Lung (tissue), 12 donors: ENCODE results near the gene CAMKMT. TPM values are rescaled to one million over a fixed set of nuclear protein-coding genes. Genes with fewer than 3 reads are reported as not detected.

Source experiments
- ATAC-seq: fragments of 200-7000 bp; cut with Tn5 transposase; one replicate; pipeline ENCODE4 v1.9.1; 2020; ENCODE audit warnings: moderate number of reproducible peaks; ENCODE audit not compliant: insufficient read depth, low FRiP score
- DNase-seq, 3 donors: peaks; one replicate each; pipeline ENCODE4 v3.0.0-alpha.2; 2013 to 2017
- H3K27ac ChIP-seq, 2 donors: one replicate each; pipeline ENCODE4 v1.5.1; 2013; ENCODE audit warnings: mild to moderate bottlenecking in 2 of 2, moderate library complexity in 2 of 2, control low read depth in 1 of 2, inconsistent platforms in 1 of 2, low read depth in 1 of 2, low read length in 1 of 2
- H3K27me3 ChIP-seq, 3 donors: one replicate each; pipeline ENCODE4 v1.5.1; 2013; ENCODE audit warnings: low read length in 2 of 3; ENCODE audit not compliant: control insufficient read depth in 3 of 3, insufficient read depth in 3 of 3
- H3K36me3 ChIP-seq, 4 donors: one replicate each; pipeline ENCODE4 v1.5.1; 2013; ENCODE audit warnings: low read length in 4 of 4, mild to moderate bottlenecking in 1 of 4, moderate library complexity in 1 of 4; ENCODE audit not compliant: control insufficient read depth in 4 of 4, insufficient read depth in 4 of 4
- H3K4me1 ChIP-seq, 5 donors: one replicate each; pipeline ENCODE4 v1.5.1; 2013; ENCODE audit warnings: low read length in 5 of 5, mild to moderate bottlenecking in 2 of 5, moderate library complexity in 1 of 5; ENCODE audit not compliant: control insufficient read depth in 5 of 5, insufficient read depth in 5 of 5
- H3K4me3 ChIP-seq: one replicate; pipeline ENCODE4 v1.5.1; 2013; ENCODE audit warnings: mild to moderate bottlenecking, control low read depth, moderate library complexity
- H3K9ac ChIP-seq, 2 donors: one replicate each; pipeline ENCODE4 v1.5.1; 2013; ENCODE audit warnings: low read length in 2 of 2, control low read depth in 1 of 2; ENCODE audit not compliant: insufficient read depth in 1 of 2
- H3K9me3 ChIP-seq, 4 donors: one replicate each; pipeline ENCODE4 v1.5.1; 2013; ENCODE audit warnings: low read length in 3 of 4, mild to moderate bottlenecking in 1 of 4, moderate library complexity in 1 of 4; ENCODE audit not compliant: control insufficient read depth in 4 of 4, insufficient read depth in 3 of 4
- CTCF ChIP-seq: IDR thresholded peaks from 2 replicates; pipeline ENCODE4 v1.5.1; 2012; ENCODE audit warnings: mild to moderate bottlenecking; ENCODE audit errors: control extremely low read depth, extremely low read depth
- WGBS, 2 donors: extraction: QIAGEN DNeasy Blood & Tissue Kit; methylation state at CpG; one replicate each; pipeline ENCODE4 v1.1.7; 2013; 5-methylcytosine and 5-hydroxymethylcytosine counted together
- polyA plus RNA-seq, 2 donors: library from polyadenylated mRNA; stranded (reverse); fragments of 200-250 nt; gene quantifications; one replicate each; pipeline ENCODE4 v1.2.1, GENCODE V29; 2013
- total RNA-seq, 2 donors: library from RNA; depleted of rRNA in 1 of 2; stranded (reverse); fragments of >200 nt in 1 of 2; gene quantifications; one replicate each; pipeline ENCODE4 v1.2.1, GENCODE V29; 2014 to 2021
- donor health status: control.
- donor health status: control.
- donor health status: Bipolar disorder and iron deficiency.
- donor health status: healthy.
- donor health status: DM: yes; HTN: yes; CAD: no.

CAMKMT gene
- total and polyA plus RNA-seq, 4 donors: 3.6 to 19.7 (median 8.4) TPM

GRCh38 chr2:44786817-44787214 lies 425.1 kb downstream of the CAMKMT start:
- H3K9me3 ChIP-seq: peaks cover 0 to 7% (median 3%) of the 10 kb centered on the region in 4 donors
- ATAC-seq: no peak
- TF ChIP-seq CTCF: no peak
- H3K36me3 ChIP-seq: no peaks in the 10 kb centered on the region
- H3K27me3 ChIP-seq: peaks cover 0 to 20% (median 9%) of the 10 kb centered on the region in 3 donors
- no peak for DNase-seq
- H3K27ac ChIP-seq: no peak overlapping the region
- no peak overlapping the region for H3K4me3 ChIP-seq
- 92% methylated on average over 5 of the region's 5 CpGs for WGBS, 2 donors
- no peaks in the 10 kb centered on the region for H3K4me1 ChIP-seq
- no peak overlapping the region for H3K9ac ChIP-seq

- no peak overlapping the region for H3K4me3 ChIP-seq
- no peak overlapping the region for H3K9ac ChIP-seq
- peaks cover 0 to 7% (median under 1%) of the 10 kb centered on the region in 4 donors for H3K9me3 ChIP-seq
- 85 to 93% methylated on average over 6 of the region's 6 CpGs for WGBS, 2 donors
- no peak overlapping the region for H3K27ac ChIP-seq
- H3K27me3 ChIP-seq: peaks cover 0 to 20% (median 9%) of the 10 kb centered on the region in 3 donors
- H3K4me1 ChIP-seq: no peaks in the 10 kb centered on the region
- ATAC-seq: no peak
- no peaks in the 10 kb centered on the region for H3K36me3 ChIP-seq
- TF ChIP-seq CTCF: no peak
- DNase-seq: no peak
Observed at GRCh38 chr2:44787663-44788062, 425.9 kb downstream of the CAMKMT start.

GRCh38 chr2:44789446-44789845 lies 427.7 kb downstream of the CAMKMT start:
- Histone ChIP-seq H3K9me3 (peaks cover 0 to 7% (median 0%) of the 10 kb centered on the region in 4 donors), H3K4me3 (no peak overlapping the region), H3K27ac (no peak overlapping the region), H3K4me1 (no peaks in the 10 kb centered on the region), H3K9ac (no peak overlapping the region), H3K27me3 (peaks cover 0 to 20% (median 9%) of the 10 kb centered on the region in 3 donors), H3K36me3 (no peaks in the 10 kb centered on the region)
- ATAC-seq (no peak), DNase-seq (no peak)
- no peak for TF ChIP-seq CTCF
- 53% methylated on average over 5 of the region's 5 CpGs for WGBS, 2 donors

GRCh38 chr2:44789971-44790721 lies 428.4 kb downstream of the CAMKMT start:
- no peak for TF ChIP-seq CTCF
- Histone ChIP-seq H3K36me3 (no peaks in the 10 kb centered on the region), H3K9ac (no peak overlapping the region), H3K4me1 (no peaks in the 10 kb centered on the region), H3K4me3 (no peak overlapping the region), H3K27me3 (peaks cover 0 to 20% (median 9%) of the 10 kb centered on the region in 3 donors), H3K27ac (no peak overlapping the region), H3K9me3 (peaks cover 0 to 7% (median 0%) of the 10 kb centered on the region in 4 donors)
- DNase-seq: no peak
- ATAC-seq: no peak
- 60 to 63% methylated on average over 7 of the region's 7 CpGs for WGBS, 2 donors
